ENCODE results near the gene TAF3.

TAF3 gene

GRCh38 chr10:8034466-8035005, 216.2 kb downstream of the TAF3 start:
- DNase-seq (ENCODE audit: low spot score), result no peak

DNA sequence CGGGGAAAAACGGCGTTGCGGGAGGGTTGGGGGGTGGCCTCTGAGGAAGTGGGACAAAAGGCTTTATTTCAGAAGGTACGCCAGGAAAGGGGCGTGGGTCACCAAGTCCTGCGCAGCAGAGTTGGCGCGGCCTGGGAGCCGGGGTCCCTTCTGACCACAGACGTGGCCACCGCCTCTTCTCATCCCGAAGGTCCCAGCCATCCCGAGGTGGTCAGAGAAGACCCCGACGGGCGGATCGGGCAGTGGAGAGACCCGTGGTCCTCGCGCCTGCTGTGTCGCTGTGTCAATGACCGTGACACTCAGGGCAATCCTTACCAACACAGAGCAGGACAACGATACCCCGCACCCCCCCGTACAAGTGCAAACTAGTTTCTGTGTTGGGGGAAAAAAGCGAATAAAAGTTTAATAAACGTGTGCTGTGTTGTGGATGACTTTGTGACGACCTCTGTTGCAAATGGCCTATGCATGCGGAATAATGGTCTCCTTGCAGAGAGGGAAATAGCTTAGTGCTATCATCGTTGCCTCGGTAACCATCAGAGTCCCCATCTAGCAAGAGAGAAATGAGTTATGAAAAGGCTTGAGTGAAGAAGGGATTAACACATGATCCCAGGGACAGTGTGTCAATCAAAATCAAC, 216.8 kb downstream of the TAF3 start:
- no peak for DNase-seq (ENCODE audit: low spot score)

GRCh38 chr10:8035641-8036470, 217.6 kb downstream of the TAF3 start:
- DNase-seq (ENCODE audit: low spot score), result no peak

GRCh38 chr10:8036506-8037198, 218.3 kb downstream of the TAF3 start:
- no peak for DNase-seq (ENCODE audit: low spot score)

GRCh38 chr10:8037199-8037801, 219.0 kb downstream of the TAF3 start:
- no peak for DNase-seq (ENCODE audit: low spot score)

GRCh38 chr10:8037941-8038894, 219.9 kb downstream of the TAF3 start:
- no peak for DNase-seq (ENCODE audit: low spot score)

DNA sequence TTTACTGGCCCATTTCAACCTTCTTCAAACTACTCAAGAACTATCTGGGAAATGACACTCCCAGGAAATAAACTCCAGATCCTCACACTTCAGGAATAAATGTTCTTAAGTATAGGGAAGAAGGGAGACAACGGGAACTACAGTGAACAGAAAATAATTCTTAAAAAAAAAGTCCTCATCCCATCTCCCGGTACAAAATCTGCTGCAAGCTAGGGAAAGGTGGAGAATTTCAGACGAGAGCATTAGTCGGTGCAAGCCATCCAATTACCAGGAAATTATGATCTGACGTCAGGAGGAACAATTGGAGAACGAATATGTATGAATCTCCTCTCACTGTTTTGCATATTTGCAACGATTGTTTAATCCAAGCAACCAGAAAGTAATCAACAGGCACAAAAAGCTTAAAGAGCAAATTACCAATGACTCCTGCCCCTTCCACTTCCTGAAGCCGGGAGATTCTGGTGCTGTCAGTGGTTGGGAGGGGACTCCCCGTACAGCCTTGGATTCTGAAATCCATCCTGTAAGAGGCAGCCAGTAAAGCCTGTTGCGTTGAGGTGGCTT, 221.1 kb downstream of the TAF3 start:
- no peak for DNase-seq (ENCODE audit: low spot score)

DNA sequence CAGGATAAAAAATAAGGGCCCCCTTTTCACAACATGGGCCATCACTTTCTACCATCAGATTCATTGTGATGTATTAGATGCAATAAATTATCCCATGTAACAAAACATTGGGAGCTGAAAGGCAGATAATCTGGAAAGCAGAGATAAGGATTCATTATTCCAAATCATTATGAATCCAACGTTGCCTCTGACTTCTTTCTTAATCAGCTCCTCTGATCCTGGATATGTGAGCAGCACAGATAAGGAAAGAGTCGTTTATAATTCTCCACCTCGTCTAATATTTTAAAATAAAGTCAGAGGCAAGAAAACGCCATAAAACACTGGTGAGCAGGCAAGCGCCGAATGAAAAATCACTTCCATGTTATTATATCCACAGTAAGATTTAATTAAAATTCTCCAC, 222.3 kb downstream of the TAF3 start:
- DNase-seq (ENCODE audit: low spot score), result no peak

GRCh38 chr10:8041284-8041991, 223.1 kb downstream of the TAF3 start:
- DNase-seq (ENCODE audit: low spot score), result no peak

DNA sequence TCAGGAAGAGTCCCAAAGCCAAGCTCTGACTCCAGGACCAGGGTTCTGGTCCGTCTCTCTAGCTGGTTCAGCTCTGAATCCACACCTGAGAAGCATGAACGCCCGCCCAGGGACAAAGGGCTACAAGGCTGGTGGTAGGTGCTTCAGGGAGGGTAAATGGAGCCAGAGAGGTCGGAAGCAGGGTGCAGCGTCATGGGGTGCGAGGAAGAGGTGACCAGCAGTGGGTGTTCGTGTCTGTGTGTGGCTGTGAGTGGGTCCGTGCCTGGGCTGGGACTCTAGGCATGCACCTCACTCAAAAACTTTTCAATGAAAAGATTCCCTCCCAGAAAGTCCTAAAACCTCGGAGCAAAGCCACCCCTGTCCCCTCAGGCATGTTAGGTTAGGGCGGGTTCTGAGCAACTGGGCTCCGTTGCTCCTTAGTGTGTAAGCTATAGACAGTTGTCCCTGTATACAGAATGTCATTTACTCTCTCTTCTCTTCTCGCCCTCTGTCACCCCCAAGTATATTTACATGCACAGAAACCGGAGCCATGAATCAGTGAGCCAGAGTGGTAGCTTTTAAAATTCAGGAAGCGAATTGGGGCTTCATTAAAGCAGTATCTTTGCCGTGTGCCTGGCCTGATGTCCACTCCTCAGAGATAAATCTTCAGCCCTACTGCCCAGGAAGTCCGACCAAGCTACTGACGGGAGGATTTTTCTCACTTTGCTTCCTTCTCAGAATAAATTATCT, 223.9 kb downstream of the TAF3 start:
- DNase-seq (ENCODE audit: low spot score), result no peak

DNA sequence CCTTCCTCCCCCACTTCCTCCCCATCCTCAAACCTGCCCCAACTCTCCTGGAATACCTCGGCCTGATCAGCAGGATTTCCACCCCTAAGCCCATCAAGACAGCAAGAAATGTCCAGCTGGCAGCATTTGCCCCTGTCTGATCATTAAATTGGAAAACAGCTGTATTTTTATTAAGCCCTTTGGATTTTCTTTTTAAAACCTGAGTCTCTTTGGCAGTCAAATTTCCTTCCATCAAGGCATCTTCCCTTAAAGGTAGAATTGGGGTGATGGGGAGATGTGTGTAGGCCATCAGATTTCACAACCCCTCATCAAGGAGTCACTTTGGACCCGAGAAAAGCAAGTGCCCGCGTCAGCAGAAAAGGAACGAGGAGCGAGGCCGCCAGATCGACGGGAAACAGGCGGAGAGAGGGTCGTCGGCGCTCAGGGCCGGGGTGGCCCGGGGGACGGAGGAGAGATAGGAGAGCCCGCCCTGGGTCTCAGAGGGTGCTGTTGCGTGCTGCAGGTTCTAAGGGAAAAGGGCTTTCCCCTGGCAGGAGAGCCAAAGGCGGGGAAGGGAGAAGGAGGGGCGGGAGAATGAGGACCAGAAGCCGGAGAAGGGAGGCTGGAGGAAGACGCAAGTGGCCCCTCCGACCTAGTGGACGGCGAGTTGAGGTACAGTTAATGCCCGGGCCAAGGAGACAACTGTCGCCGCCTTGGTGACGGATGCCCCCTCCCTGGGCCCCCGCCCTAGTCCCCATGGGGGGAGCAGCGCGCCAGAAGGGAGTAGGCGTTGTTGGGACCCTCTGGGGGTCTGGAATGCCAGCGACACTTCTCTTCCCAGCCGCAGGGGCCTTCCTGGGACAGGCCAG, 224.6 kb downstream of the TAF3 start:
- no peak for DNase-seq (ENCODE audit: low spot score)

DNA sequence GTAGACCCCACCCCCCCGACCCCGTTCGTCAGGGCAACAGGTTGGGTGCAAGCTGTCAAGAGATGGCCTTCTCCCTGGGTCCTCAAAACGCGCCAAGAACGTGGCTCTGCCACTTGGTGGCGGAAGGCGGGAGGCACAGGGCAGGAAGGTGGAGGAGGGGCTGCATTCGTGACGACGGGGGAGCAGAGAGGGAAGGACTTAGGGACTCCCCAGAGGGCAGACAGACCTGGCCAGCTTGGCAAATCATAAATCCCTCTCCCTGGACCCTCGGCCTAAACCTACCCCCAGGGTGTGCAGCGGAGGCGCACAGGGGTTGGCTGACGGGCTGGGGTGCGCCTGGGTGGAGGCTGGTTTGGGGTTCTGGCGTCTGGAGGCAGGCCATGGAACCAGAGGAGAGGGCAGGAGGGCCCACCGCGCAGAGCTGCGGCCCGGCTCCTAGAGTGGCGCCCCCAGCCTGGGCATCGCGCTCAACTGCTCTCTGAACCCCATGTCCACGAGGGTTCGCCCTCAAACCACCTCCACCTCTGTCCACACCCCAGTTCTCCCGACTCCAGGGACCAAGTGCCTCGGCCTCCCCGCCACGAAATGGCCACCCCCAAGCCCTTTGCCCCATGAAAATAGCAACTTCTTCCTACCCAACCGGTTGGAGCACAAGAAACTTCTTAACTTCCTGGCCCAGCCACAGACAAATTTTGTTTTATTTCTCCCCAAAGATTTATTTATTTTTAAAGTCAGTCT, 225.4 kb downstream of the TAF3 start:
- no peak for DNase-seq (ENCODE audit: low spot score)

GRCh38 chr10:8044331-8044907, 226.1 kb downstream of the TAF3 start:
- DNase-seq (ENCODE audit: low spot score), result no peak

DNA sequence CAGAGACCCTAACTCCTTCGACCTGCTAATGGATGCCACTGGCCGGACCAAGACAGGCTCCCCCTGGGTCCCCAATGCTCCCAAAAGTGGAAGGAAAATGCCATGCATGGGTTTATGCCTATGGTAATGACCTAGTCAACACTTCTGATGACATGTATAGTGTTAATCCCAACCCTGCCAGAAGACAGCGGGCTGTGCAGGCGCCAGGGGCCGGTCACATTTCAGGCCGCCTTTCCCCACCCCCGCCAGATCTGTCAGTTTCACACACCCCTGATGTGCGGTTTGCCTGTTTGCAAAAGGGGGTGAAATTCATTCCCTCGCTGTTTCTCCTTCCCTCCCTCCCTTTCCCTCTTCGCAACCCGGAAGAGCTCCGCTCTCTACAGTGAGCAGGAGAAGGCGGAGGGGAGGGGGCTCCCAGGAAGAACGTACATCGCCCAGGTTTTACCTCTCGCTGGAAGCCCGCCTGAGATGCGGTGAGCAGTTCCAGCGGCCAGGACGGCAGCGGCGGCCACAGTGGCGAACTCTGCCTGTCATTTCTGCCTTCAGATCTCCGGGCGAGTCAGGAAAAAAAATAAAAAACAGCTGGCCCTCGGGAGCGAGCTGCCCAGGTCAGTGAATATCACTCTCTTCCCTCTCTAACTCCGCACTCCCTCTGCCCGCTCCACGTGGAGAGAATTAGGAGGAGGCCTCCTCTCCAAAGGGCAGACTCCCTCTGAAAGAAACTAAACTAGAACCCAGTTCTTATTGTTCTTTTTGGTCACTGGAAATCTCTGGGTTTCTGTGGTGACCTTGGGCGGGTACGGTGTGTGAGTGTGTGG, 226.8 kb downstream of the TAF3 start:
- peak; percentile 29 for DNase-seq (ENCODE audit: low spot score)

GRCh38 chr10:8045726-8046494, 227.6 kb downstream of the TAF3 start:
- DNase-seq (ENCODE audit: low spot score), result no peak

Measured in SW480 (cell line).